H9 (cell line): ENCODE data around the gene SLC13A4. TPM values are rescaled to one million over a fixed set of nuclear protein-coding genes. Genes with fewer than 3 reads are reported as not detected.

Source experiments
- DNase-seq: peaks from one replicate; pipeline ENCODE4 v3.0.0-alpha.2; 2017
- H2AFZ ChIP-seq: one replicate; pipeline ENCODE4 v1.6.1; 2013; ENCODE audit warnings: mild to moderate bottlenecking, low read length, control low read depth, moderate library complexity
- H2AK5ac ChIP-seq: 2 replicates; pipeline ENCODE4 v1.6.1; 2013; ENCODE audit warnings: low read length, control low read depth, mixed read lengths; ENCODE audit not compliant: insufficient read length
- H2BK120ac ChIP-seq: one replicate; pipeline ENCODE4 v1.6.1; 2013; ENCODE audit warnings: low read depth, mild to moderate bottlenecking, low read length, control low read depth, inconsistent platforms; ENCODE audit not compliant: poor library complexity, severe bottlenecking
- H2BK12ac ChIP-seq: 2 replicates; pipeline ENCODE4 v1.6.1; 2013; ENCODE audit warnings: low read length, control low read depth, mixed read lengths, low read depth; ENCODE audit not compliant: insufficient read length
- H2BK15ac ChIP-seq: 2 replicates; pipeline ENCODE4 v1.6.1; 2013; ENCODE audit warnings: low read depth, low read length, control low read depth
- H2BK20ac ChIP-seq: one replicate; pipeline ENCODE4 v1.6.1; 2013; ENCODE audit warnings: low read depth, mild to moderate bottlenecking, low read length, control low read depth, inconsistent platforms; ENCODE audit not compliant: poor library complexity, severe bottlenecking
- H2BK5ac ChIP-seq: 2 replicates; pipeline ENCODE4 v1.6.1; 2013; ENCODE audit warnings: low read length, control low read depth, mixed read lengths; ENCODE audit not compliant: insufficient read length
- H3K14ac ChIP-seq: 2 replicates; pipeline ENCODE4 v1.6.1; 2013; ENCODE audit warnings: low read length, control low read depth; ENCODE audit not compliant: insufficient read depth
- H3K18ac ChIP-seq: 2 replicates; pipeline ENCODE4 v1.6.1; 2013; ENCODE audit warnings: low read depth, mild to moderate bottlenecking, mixed read lengths, low read length, control low read depth; ENCODE audit not compliant: insufficient read length
- H3K23ac ChIP-seq: 2 replicates; pipeline ENCODE4 v1.6.1; 2013; ENCODE audit warnings: low read length, control low read depth, mixed read lengths, low read depth; ENCODE audit not compliant: insufficient read length
- H3K23me2 ChIP-seq: 2 replicates; pipeline ENCODE4 v1.6.1; 2013; ENCODE audit warnings: low read depth, mild to moderate bottlenecking, mixed read lengths, low read length, control low read depth; ENCODE audit not compliant: insufficient read length, poor library complexity, severe bottlenecking
- H3K27ac ChIP-seq: 2 replicates; pipeline ENCODE4 v1.5.1; 2013; ENCODE audit warnings: low read length, control low read depth, mixed read lengths, low read depth; ENCODE audit not compliant: insufficient read length
- H3K27me3 ChIP-seq: 2 replicates; pipeline ENCODE4 v1.6.1; 2013; ENCODE audit warnings: low read length, control low read depth, inconsistent platforms; ENCODE audit not compliant: insufficient read depth
- H3K4ac ChIP-seq: 2 replicates; pipeline ENCODE4 v1.6.1; 2013; ENCODE audit warnings: low read depth, mild to moderate bottlenecking, control low read depth, inconsistent platforms, low read length, moderate library complexity
- H3K4me1 ChIP-seq: 2 replicates; pipeline ENCODE4 v1.6.1; 2013; ENCODE audit warnings: low read length, control low read depth, inconsistent platforms; ENCODE audit not compliant: insufficient read depth
- H3K4me2 ChIP-seq: 2 replicates; pipeline ENCODE4 v1.6.1; 2013; ENCODE audit warnings: low read length, control low read depth, mixed read lengths; ENCODE audit not compliant: insufficient read length, insufficient read depth
- H3K56ac ChIP-seq: 2 replicates; pipeline ENCODE4 v1.6.1; 2013; ENCODE audit warnings: low read depth, mild to moderate bottlenecking, mixed read lengths, low read length, control low read depth; ENCODE audit not compliant: insufficient read length
- H3K79me1 ChIP-seq: 2 replicates; pipeline ENCODE4 v1.6.1; 2013; ENCODE audit warnings: low read depth, mild to moderate bottlenecking, moderate library complexity, low read length, control low read depth, inconsistent platforms; ENCODE audit not compliant: insufficient read depth, poor library complexity, severe bottlenecking
- H3K79me2 ChIP-seq: 2 replicates; pipeline ENCODE4 v1.6.1; 2013; ENCODE audit warnings: low read length, control low read depth, inconsistent platforms; ENCODE audit not compliant: insufficient read depth
- H3K9ac ChIP-seq: 2 replicates; pipeline ENCODE4 v1.6.1; 2013; ENCODE audit warnings: low read length, control low read depth, mixed read lengths; ENCODE audit not compliant: insufficient read length; ENCODE audit errors: extremely low read depth
- H3K9me3 ChIP-seq: one replicate; pipeline ENCODE4 v1.6.1; 2013; ENCODE audit warnings: low read depth, low read length, inconsistent platforms; ENCODE audit not compliant: control insufficient read depth
- H3T11ph ChIP-seq: one replicate; pipeline ENCODE4 v1.6.1; 2013; ENCODE audit warnings: mild to moderate bottlenecking, low read length, control low read depth, inconsistent platforms
- H4K20me1 ChIP-seq: one replicate; pipeline ENCODE4 v1.6.1; 2013; ENCODE audit not compliant: control insufficient read depth, insufficient read length, insufficient read depth
- H4K5ac ChIP-seq: 2 replicates; pipeline ENCODE4 v1.6.1; 2013; ENCODE audit warnings: low read depth, mild to moderate bottlenecking, mixed read lengths, low read length, control low read depth; ENCODE audit not compliant: insufficient read length
- H4K8ac ChIP-seq: replicated peaks from 2 replicates; pipeline ENCODE4 v1.6.1; 2013; ENCODE audit warnings: low read length, control low read depth, mixed read lengths, low read depth; ENCODE audit not compliant: insufficient read length
- H4K91ac ChIP-seq: 2 replicates; pipeline ENCODE4 v1.6.1; 2013; ENCODE audit warnings: low read depth, mild to moderate bottlenecking, moderate library complexity, mixed read lengths, low read length, control low read depth; ENCODE audit not compliant: insufficient read length
- H3K27ac Mint-ChIP-seq, 3 experiments: 2 replicates in 2 of 3; 3 replicates in 1 of 3; pipeline ENCODE4 v1.8.0; 2020 to 2021; ENCODE audit warnings: mixed read lengths in 3 of 3, mild to moderate bottlenecking in 1 of 3, moderate library complexity in 1 of 3
- H3K27me3 Mint-ChIP-seq: 2 replicates; pipeline ENCODE4 v1.8.0; 2021; ENCODE audit warnings: low read depth, mild to moderate bottlenecking, moderate library complexity, mixed read lengths
- H3K36me3 Mint-ChIP-seq, 3 experiments: 2 replicates in 2 of 3; 3 replicates in 1 of 3; pipeline ENCODE4 v1.8.0; 2020 to 2021; ENCODE audit warnings: low read depth in 3 of 3, mixed read lengths in 3 of 3; ENCODE audit not compliant: insufficient read depth in 1 of 3
- H3K4me1 Mint-ChIP-seq, 2 experiments: 2 replicates each; pipeline ENCODE4 v1.8.0; 2020; ENCODE audit warnings: mixed read lengths in 2 of 2
- H3K4me3 Mint-ChIP-seq, 2 experiments: 2 replicates in 1 of 2; 3 replicates in 1 of 2; pipeline ENCODE4 v1.8.0; 2020 to 2021; ENCODE audit warnings: mild to moderate bottlenecking in 2 of 2, mixed read lengths in 2 of 2, moderate library complexity in 1 of 2
- H3K9me3 Mint-ChIP-seq, 2 experiments: 2 replicates in 1 of 2; 3 replicates in 1 of 2; pipeline ENCODE4 v1.8.0; 2020; ENCODE audit warnings: mild to moderate bottlenecking in 2 of 2, mixed read lengths in 2 of 2, moderate library complexity in 1 of 2
- WGBS: extraction: QIAGEN DNeasy Blood & Tissue Kit; methylation state at CpG from one replicate; pipeline ENCODE4 v1.1.7; 2013; ENCODE audit warnings: missing lambda C conversion rate, low lambda C conversion rate, mixed read lengths; ENCODE audit not compliant: insufficient read length; ENCODE audit errors: extremely low coverage; 5-methylcytosine and 5-hydroxymethylcytosine counted together
- total RNA-seq: library from RNA; stranded (reverse); gene quantifications from 2 replicates; pipeline ENCODE4 v1.2.1, GENCODE V29; 2021
- TF ChIP-seq, protein P1 (sequence below): fragments of 200-600 bp; sonication (generic); conservative IDR thresholded peaks from 3 replicates; pipeline ENCODE4 v1.8.0; 2021; ENCODE audit warnings: antibody characterized with exemption, mild to moderate bottlenecking

SLC13A4 gene
- total RNA-seq, 1 experiment from 2014 or later, result 3.5 TPM

DNA sequence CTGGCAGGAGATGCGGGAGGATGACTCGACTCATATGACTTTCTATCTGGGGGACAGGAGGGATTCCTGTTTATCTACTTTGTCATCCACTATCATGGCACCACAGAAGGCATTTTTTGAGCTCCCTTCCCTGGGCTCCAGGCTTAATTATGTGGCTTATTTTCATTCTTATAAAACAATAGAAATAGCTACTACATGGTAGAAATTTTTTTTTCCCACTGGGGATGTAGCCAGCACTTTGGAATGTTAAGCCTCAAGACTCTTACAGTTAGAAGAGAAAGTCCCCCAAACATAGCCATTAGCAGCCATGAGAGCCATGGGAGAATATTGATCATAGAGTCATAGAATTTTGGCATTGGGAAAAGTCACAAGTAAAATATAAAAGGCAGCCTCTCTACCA lies 35.3 kb upstream of the SLC13A4 start:
- H4K8ac ChIP-seq, result no peak overlapping the region
- no peak overlapping the region for H3K27ac Mint-ChIP-seq
- no peak for DNase-seq
- H3K9ac ChIP-seq, result no peak overlapping the region
- no peaks in the 10 kb centered on the region for H3K9me3 ChIP-seq
- no peak overlapping the region for H2BK120ac ChIP-seq
- no peak overlapping the region for H3K4me3 Mint-ChIP-seq
- H3K27me3 ChIP-seq, result no peaks in the 10 kb centered on the region
- no peak overlapping the region for H2BK15ac ChIP-seq
- H2BK20ac ChIP-seq, result no peak overlapping the region
- H3K18ac ChIP-seq, result no peak overlapping the region
- H2BK5ac ChIP-seq, result no peak overlapping the region
- H3K79me2 ChIP-seq, result no peaks in the 10 kb centered on the region
- whole genome bisulfite sequencing, result no CpG with 5 or more reads among the region's 2 CpGs
- H3K14ac ChIP-seq, result no peak overlapping the region
- H3K36me3 Mint-ChIP-seq, result no peaks in the 10 kb centered on the region
- no peak overlapping the region for H3T11ph ChIP-seq
- no peaks in the 10 kb centered on the region; the same call in 1 of the 2 replicates for H3K27me3 Mint-ChIP-seq
- H2AK5ac ChIP-seq, result no peak overlapping the region
- TF ChIP-seq, protein P1, sequence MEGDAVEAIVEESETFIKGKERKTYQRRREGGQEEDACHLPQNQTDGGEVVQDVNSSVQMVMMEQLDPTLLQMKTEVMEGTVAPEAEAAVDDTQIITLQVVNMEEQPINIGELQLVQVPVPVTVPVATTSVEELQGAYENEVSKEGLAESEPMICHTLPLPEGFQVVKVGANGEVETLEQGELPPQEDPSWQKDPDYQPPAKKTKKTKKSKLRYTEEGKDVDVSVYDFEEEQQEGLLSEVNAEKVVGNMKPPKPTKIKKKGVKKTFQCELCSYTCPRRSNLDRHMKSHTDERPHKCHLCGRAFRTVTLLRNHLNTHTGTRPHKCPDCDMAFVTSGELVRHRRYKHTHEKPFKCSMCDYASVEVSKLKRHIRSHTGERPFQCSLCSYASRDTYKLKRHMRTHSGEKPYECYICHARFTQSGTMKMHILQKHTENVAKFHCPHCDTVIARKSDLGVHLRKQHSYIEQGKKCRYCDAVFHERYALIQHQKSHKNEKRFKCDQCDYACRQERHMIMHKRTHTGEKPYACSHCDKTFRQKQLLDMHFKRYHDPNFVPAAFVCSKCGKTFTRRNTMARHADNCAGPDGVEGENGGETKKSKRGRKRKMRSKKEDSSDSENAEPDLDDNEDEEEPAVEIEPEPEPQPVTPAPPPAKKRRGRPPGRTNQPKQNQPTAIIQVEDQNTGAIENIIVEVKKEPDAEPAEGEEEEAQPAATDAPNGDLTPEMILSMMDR, result no peak
- H2AFZ ChIP-seq, result no peak overlapping the region
- peaks cover 7% of the 10 kb centered on the region for H3K4me1 ChIP-seq
- H3K4me2 ChIP-seq, result no peak overlapping the region
- H3K4me1 Mint-ChIP-seq, result peaks cover 14 to 29% of the 10 kb centered on the region in 2 experiments
- H3K23me2 ChIP-seq, result no peaks in the 10 kb centered on the region
- no peak overlapping the region for H4K91ac ChIP-seq
- H3K23ac ChIP-seq, result no peak overlapping the region
- H3K9me3 Mint-ChIP-seq, result no peaks in the 10 kb centered on the region
- no peaks in the 10 kb centered on the region for H4K20me1 ChIP-seq
- H3K56ac ChIP-seq, result no peak overlapping the region
- no peaks in the 10 kb centered on the region for H3K79me1 ChIP-seq
- H3K4ac ChIP-seq, result no peak overlapping the region
- H3K27ac ChIP-seq, result no peak overlapping the region
- no peak overlapping the region for H4K5ac ChIP-seq
- no peak overlapping the region for H2BK12ac ChIP-seq
